Neural progenitor cell (in vitro differentiated cells): ENCODE measurements around the gene OTUD5.

Source experiments
- CTCF ChIP-seq: fragments of 200-600 bp; sonication (generic); IDR thresholded peaks from 2 replicates; pipeline ENCODE4 v1.5.1; 2017; ENCODE audit warnings: antibody characterized with exemption, mild to moderate bottlenecking
- EZH2 ChIP-seq: fragments of 200-600 bp; sonication (generic); IDR thresholded peaks from 2 replicates; pipeline ENCODE4 v1.6.1; 2017; ENCODE audit warnings: antibody characterized with exemption, mild to moderate bottlenecking, moderate library complexity

- TF ChIP-seq CTCF = no peak
- no peak for TF ChIP-seq EZH2
Observed at GRCh38 chrX:48971249-48972219, 14.1 kb upstream of the OTUD5 start, which contains the start of gene KCND1.
